22Rv1 (cell line): ENCODE measurements around the gene RBM20.

Source experiments
- H3K27ac ChIP-seq: fragments of 450-650 bp; 2 replicates; pipeline ENCODE4 v1.5.1; 2017
- CTCF ChIP-seq: fragments of 450-650 bp; IDR thresholded peaks from 2 replicates; pipeline ENCODE4 v1.5.1; 2017; ENCODE audit warnings: mild to moderate bottlenecking
- ZFX ChIP-seq: fragments of 450-650 bp; IDR thresholded peaks from 2 replicates; pipeline ENCODE4 v1.6.1; 2017; ENCODE audit warnings: antibody characterized with exemption, borderline replicate concordance

RBM20 gene

GRCh38 chr10:110841767-110842267 is 197.7 kb downstream of the RBM20 start:
- no peak for TF ChIP-seq ZFX
- TF ChIP-seq CTCF: no peak
- H3K27ac ChIP-seq: no peak overlapping the region

- TF ChIP-seq CTCF (no peak), ZFX (no peak)
- no peak overlapping the region for H3K27ac ChIP-seq
Observed at GRCh38 chr10:110842326-110842904, 198.3 kb downstream of the RBM20 start.

- TF ChIP-seq CTCF (no peak), ZFX (no peak)
- no peak overlapping the region for H3K27ac ChIP-seq
Observed at GRCh38 chr10:110843031-110843430, 198.9 kb downstream of the RBM20 start.

GRCh38 chr10:110843796-110844616 is 199.9 kb downstream of the RBM20 start:
- TF ChIP-seq ZFX: no peak
- no peak for TF ChIP-seq CTCF
- H3K27ac ChIP-seq: no peak overlapping the region

- no peak overlapping the region for H3K27ac ChIP-seq
- TF ChIP-seq CTCF (no peak), ZFX (no peak)
Observed at GRCh38 chr10:110844617-110844881, 200.4 kb downstream of the RBM20 start.

- H3K27ac ChIP-seq: peak overlapping the region; percentile 52
- TF ChIP-seq ZFX (no peak), CTCF (no peak)
Observed at GRCh38 chr10:110845192-110845755, 201.1 kb downstream of the RBM20 start.

GRCh38 chr10:110845756-110846620 is 201.9 kb downstream of the RBM20 start:
- TF ChIP-seq ZFX: no peak
- no peak for TF ChIP-seq CTCF
- H3K27ac ChIP-seq: peak overlapping the region; percentile 52
